Activated CD8-positive, alpha-beta memory T cell treated with anti-CD3 and anti-CD28 coated beads, Interleukin-2, amount 50 U/mL, for 24 hours (primary cell): ENCODE data around the gene OLFM2.
"Not testable (repeated sequence)": the region's sequence is repeated elsewhere in the genome, so short reads cannot be mapped to it uniquely, and the experiment has no call there.

Experiments
- DNase-seq: peaks from one replicate; pipeline ENCODE4 v3.0.0-alpha.2; 2020; ENCODE audit errors: extremely low read depth

OLFM2 gene

GRCh38 chr19:9936326-9937000 lies at the start of gene OLFM2:
TSS of gene OLFM2 (minus strand) at chr19:9936515. CDS start at chr19:9936366, 149 bp downstream.
- DNase-seq, result no peak

DNA sequence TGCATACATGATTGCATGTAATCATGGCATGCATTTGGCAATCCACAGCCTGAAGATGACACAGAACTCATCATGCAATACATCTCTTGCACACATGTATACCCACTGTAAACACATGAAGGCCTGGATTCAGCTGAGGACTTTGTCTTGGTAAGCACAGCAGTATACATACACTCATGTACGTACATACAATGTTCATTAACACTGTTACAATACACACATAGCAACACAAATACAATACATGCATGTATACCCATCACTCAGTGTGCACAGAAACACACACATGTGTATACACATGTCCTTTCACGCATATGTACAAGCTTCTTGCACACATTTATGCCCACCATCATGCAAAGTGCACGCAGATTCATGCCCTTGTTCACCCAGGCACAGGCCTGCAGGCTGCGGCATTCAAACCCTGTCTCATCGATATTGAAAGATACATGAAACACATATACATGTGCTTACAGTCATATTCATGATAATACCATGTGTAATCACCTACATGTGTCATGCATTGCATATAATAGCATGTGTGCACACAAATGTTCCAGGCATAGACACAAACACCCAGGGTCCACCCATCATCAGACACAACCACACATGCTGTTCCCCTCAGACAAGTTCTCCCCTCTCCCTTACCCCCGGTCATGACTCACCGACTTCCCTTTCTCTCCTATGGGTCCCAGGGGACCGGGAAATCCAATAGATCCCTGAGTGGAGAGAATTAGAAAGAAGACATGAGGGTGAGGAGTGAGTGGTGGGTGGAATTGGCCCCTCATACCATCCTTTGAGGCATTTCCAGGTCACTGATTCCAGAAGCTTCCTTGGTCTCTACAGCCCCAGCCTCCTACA lies 45.3 kb upstream of the OLFM2 start:
- DNase-seq, result no peak

GRCh38 chr19:9972103-9972502 lies 35.8 kb upstream of the OLFM2 start:
- DNase-seq, result no peak

- no peak for DNase-seq
These were observed 35.0 kb upstream of the OLFM2 start for GRCh38 chr19:9971166-9971897.

GRCh38 chr19:9970481-9970880 lies 34.2 kb upstream of the OLFM2 start:
- DNase-seq, result no peak

- no peak for DNase-seq
These were observed 33.3 kb upstream of the OLFM2 start for GRCh38 chr19:9969688-9969975.

GRCh38 chr19:9968820-9969687 lies 32.7 kb upstream of the OLFM2 start:
- no peak for DNase-seq

GRCh38 chr19:9967326-9967725 lies 31.0 kb upstream of the OLFM2 start:
- no peak for DNase-seq

GRCh38 chr19:9966448-9966847 lies 30.1 kb upstream of the OLFM2 start:
- no peak for DNase-seq

DNA sequence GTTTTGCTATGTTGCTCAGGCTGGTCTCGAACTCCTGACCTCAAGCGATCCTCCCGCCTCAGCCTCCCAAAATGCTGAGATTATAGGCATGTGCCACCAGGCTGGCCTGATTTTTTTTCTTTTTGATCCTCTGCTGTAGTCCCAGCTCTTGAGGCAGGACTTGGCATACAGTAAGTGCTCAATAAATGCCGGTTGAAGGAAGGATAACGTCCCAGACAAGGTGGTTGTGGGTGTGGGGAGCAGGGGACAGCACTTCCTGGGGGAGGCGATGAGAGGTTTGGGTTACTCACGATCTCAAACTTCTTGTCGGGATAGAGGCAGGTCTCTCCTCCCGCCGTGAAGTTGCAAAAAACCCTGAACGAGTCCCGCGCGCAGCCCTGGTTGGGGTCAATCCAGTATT lies 29.7 kb upstream of the OLFM2 start:
- no peak for DNase-seq

DNA sequence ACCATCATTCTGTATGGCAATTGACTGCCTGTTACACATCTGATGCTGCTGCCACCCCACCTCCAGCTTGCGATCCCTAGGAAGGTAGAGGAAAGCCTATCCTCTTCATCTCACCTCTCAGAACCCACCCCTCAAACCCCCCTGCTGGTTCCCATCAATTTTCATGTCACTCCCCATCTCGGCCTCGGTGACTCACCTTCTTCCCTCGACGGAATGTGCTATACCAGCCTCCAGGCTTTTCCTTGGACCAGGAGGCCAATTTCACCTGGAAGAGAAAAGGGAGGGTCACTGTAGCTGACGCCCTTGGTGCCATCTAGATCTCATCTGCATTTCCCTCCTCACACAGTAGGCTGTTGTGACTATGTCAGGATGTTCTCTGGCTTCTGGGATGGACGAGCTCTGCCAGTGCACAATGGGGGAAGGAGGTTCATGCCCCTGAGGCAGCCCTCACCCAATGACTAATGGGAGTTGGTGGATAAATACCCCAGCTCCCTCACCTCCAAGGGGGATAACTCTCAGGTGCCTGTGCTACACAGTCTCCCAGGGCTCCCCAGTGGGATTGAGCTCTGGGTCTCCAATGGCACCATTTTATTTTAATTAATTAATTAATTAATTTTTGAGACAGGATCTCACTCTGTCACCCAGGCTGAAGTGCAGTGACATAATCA lies 26.4 kb upstream of the OLFM2 start:
- no peak for DNase-seq

DNA sequence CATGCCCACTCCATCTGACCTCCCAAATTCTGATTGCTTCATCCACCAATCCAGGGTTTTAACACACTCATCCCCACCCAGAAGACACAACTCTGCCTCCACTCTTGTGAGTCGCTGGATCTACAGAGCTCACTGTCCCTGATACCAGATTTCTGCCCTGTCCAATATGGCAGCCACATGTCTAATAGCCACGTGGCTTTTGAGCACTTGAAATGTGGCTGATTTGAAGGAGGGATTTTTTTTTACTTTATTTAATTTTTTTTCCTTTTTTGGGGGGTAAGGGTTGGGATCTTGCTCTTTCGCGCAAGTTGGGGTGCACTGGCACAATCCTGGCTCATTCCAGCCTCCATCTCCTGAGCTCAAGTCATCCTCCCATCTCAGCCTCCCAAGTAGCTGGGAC lies 24.8 kb upstream of the OLFM2 start:
- DNase-seq, result no peak

GRCh38 chr19:9958379-9958821 lies 22.1 kb upstream of the OLFM2 start:
- DNase-seq, result no peak

- no peak for DNase-seq
These were observed 20.6 kb upstream of the OLFM2 start for GRCh38 chr19:9956956-9957355.

DNA sequence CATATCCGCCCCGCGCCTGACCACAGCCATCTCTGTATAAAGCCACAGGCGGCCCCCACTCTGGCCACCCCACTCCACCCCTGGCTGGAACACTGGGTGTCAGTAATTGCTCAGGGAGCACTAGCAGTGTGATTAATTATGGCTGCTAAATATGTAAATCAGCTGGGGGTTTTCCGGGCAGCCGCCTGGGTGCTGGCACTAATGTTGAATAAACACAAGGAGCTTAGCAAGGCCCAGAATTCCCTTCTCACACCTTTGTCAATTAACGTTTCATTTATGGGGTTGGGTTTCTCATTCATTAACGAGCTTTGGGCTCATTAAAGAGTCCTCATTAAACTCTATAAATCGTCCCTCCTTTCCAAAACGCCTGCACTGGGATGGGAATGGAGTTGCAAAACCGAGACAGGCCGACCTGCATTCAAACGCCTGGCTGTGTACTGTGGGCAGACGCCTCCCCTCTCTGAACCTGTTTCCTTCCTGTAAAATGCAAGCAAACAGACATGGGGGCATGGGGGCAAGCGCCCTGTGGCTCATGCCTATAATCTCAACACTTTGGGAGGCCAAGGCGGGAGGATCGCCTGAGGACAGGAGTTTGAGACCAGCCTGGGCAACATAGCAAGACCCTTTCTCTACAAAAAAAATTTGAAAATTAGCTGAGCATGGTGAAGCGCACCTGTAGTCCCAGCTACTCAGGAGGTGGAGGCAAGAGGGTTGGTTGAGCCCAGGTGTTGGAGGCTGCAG lies 17.7 kb upstream of the OLFM2 start:
- no peak for DNase-seq

- DNase-seq, result no peak
These were observed 16.0 kb upstream of the OLFM2 start for GRCh38 chr19:9952276-9952675.

- DNase-seq, result no peak
These were observed 11.1 kb upstream of the OLFM2 start for GRCh38 chr19:9947441-9947840.

DNA sequence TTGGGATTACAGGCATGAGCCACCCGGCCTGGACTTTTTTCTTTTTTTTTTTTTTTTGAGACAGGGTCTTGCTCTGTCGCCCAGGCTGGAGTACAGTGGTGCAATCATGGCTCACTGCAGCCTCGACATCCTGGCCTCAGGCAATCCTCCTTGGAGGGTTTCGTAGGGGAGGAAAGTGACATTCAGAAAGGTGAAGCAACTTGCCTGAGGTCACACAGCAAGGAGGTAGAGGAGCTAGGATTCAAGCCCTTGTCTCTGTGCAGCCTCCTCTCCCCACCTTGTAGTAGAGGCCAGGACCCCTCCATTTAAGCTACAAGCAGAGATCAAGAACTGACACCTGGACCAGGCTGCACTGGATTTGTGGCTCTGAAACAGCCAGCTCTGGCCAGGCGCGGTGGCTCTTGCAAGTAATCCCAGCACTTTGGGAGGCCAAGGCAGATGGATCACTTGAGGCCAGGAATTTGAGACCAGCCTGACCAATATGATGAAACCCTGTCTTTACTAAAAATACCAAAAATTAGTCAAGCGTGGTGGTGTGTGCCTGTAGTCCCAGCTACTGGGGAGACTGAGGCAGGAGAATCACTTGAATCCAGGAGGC lies 10.3 kb upstream of the OLFM2 start:
- not testable (repeated sequence) for DNase-seq

DNA sequence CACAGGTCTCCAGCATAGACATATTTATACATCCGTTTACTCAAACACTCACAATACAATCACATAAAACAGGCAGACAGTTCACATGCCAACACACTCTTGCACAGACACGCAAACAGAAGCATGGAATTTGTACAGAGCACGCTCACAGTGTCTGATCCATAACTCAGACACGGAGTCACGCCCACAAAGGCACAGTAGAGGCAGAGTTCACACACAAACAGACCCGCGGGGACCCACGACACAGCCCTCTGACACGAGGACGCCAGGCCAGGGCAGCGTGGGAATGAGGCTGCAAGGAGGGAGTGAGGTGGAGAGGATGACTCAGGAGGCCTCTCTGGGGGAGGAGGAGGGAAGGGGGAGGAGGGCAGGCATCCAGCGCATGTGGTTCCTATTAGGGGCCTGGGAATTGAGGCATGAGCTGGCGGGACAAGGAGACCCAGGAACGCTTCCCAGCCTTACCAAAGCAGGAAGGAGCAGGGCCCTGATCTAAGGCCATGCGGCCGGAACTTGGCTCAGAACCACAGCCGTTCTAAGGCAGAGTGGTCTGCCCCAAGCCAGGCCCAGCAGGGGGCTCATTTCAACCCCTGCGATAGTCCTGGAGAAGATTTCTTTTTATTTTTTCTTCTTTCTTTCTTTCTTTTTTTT lies 9.1 kb upstream of the OLFM2 start:
- DNase-seq, result no peak

DNA sequence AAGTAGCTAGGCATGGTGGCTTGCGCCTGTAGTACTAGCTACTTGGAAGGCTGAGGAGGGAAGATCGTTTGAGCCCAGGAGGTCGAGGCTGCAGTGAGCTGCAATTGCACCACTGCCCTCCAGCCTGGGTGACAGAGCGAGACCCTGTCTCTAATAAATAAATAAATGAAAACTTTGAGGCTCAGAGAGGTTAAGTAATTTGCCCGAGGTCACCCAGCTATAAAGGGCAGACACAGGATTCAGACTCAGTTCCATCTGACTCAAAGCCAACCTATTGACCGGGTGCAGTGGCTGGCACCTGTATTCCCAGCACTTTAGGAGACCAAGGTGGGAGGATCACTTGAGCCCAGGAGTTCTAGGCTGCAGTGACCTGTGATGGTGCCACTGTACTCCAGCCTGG lies 7.4 kb upstream of the OLFM2 start:
- DNase-seq, result no peak
